MM.1S (cell line): Measurements from ENCODE around the gene ECHS1.

ENCODE experiments used
- CTCF ChIP-seq: fragments of 300-600 bp; sonication (generic); IDR thresholded peaks from 2 replicates; pipeline ENCODE4 v1.5.1; 2016; ENCODE audit warnings: antibody characterized with exemption, low read length, mixed read lengths
- EZH2 ChIP-seq: fragments of 300-600 bp; sonication (generic); optimal IDR thresholded peaks from 2 replicates; pipeline ENCODE3; 2017; ENCODE audit warnings: low read depth, mild to moderate bottlenecking, antibody characterized with exemption, low read length, mixed read lengths

- TF ChIP-seq CTCF = no peak
- TF ChIP-seq EZH2 = no peak
These were observed 19.8 kb downstream of the ECHS1 start for GRCh38 chr10:133353202-133353959.
